HL-60/S4 (cell line): ENCODE data around the gene ELMO1.
"Not testable (repeated sequence)": the region's sequence is repeated elsewhere in the genome, so short reads cannot be mapped to it uniquely, and the experiment has no call there.

Source experiments
- in situ Hi-C: fragments of 300-500 bp; cut with MboI; formaldehyde crosslinking; loops from 2 replicates; pipeline ENCODE4 v1.14.3; 2022; ENCODE audit warnings: low sequenced_read_pairs

Gene ELMO1

DNA sequence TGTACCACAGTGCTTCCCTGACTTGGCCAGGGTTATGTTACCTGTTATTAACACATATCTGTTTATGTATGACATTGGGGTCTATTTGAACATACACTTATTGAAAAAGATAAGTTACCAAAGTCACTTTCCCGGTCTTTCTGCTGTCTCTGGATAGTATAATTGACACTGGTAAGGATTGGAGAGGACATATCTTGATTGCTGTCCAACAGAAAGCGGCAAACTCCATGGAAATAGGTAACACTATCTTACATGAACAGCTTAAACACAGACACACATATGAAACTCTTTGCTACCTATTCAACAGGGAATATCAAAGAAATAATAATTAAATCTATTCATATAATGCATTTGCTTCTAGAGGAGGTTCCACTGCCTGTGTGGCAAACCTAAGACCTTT, 441.9 kb downstream of the ELMO1 start:
- in situ Hi-C loops = no loop called here

DNA sequence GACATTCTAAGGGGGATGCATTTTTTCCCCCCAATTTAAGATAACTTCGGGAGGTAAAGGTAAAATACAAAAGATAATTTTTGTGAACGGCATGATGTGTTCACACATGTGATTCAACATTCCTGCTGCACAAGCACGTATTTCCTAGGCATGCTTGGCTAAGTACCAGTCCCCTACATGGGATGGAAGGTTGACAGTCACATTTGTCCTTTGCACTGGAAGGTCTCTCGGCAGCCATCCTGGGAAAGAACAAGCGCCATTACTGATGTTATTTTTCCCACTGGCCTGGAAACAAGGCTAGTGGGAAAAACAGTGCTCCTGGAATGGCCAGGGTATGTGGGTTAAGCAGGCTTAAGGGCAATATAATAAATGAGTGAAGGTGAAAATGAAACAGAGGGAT, 448.2 kb downstream of the ELMO1 start:
- in situ Hi-C loops = no loop called here

DNA sequence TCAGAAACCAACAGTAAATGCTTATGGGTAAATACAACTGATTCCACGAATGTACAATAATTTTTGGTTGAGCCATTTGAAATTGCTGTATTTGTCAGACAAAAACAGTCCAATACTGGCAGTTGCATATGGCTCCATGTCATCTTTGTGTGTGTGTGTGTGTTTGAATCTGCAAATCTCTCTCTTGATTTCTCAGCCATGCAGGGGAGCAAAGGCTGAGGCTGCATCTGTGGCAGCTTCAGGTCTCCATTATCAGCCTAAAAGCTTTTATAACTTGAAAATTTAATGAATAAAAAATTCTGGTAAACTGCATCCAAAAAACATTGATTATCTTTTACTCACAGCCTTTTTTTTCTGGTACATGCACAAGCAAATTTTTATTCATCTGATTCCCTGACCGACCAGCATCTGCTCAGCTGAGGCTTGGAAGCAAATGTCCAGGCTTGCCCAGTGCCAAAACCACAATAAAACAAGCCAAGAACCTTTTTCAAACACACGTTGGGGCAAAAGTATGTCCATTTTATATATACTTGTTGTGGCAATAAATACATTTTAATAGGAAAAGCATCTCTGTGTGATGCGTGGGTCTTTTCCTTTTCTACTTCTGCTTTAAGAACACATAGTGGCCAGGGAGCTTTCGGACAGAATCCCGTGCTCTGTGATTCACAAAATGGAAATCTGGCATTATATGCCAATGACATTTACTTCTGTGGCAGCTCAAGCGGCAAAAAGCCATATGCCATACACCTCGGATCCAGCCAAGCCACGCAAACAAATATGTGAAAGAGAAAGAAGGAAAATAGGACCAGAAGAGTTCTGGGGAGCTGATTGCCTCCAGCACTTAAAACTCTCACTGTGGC, 448.8 kb downstream of the ELMO1 start:
- in situ Hi-C loops = loop anchor here (25.0 kb wide), 1 partner anchor 187 kb away; no protein-coding TSS in a partner anchor

DNA sequence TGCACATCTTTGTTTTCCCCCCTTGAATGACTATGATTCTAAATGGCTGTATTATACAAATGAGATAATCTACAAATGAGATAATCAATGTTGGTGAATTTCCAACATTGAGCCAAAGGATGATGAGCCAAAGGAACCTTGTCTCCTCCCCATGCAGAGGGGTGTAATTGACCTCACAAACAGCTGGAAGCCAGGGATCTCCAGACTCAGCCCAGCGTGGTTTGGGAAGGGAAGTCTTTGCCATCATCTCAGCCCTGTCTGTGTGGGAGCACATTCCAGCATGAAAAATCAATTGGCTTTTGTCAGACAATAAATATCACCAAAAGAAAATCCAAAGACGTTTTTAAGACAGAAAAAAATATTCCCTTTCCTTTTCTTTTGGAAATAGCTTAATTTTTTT, 452.9 kb downstream of the ELMO1 start:
- in situ Hi-C loops = loop anchor here (25.0 kb wide), 1 partner anchor 192 kb away; no protein-coding TSS in a partner anchor

DNA sequence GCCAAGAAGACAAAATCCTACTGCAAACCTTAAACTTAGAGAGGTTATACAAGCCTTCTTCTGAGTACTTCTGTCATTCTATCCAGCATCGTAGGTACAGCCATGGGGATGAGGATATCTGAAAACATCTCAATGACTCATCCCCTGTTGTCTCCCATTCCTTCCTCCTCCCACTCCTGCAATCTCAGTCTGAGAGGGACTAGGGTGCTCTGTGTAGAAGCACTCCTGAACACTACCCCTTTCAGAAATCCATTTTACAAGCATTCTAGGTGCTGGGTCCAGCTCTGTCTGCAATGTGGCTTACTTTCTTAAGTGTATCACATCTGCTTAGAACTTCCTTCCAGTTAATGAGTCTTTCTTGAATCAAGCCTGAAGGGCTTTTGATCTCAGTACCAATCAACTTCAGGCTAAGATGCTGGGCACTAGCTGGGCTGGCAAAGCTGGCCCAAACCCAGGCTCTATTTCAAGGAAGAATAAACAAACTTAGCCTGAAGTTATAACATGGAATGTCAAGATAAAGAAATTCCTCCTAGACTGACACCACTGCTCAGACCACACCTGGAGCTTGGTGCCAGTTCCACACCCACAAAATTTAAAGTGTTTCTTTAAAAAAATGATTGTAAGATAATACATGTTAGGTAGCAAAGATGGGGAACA, 454.1 kb downstream of the ELMO1 start:
- in situ Hi-C loops = loop anchor here (25.0 kb wide), 1 partner anchor 193 kb away; no protein-coding TSS in a partner anchor

DNA sequence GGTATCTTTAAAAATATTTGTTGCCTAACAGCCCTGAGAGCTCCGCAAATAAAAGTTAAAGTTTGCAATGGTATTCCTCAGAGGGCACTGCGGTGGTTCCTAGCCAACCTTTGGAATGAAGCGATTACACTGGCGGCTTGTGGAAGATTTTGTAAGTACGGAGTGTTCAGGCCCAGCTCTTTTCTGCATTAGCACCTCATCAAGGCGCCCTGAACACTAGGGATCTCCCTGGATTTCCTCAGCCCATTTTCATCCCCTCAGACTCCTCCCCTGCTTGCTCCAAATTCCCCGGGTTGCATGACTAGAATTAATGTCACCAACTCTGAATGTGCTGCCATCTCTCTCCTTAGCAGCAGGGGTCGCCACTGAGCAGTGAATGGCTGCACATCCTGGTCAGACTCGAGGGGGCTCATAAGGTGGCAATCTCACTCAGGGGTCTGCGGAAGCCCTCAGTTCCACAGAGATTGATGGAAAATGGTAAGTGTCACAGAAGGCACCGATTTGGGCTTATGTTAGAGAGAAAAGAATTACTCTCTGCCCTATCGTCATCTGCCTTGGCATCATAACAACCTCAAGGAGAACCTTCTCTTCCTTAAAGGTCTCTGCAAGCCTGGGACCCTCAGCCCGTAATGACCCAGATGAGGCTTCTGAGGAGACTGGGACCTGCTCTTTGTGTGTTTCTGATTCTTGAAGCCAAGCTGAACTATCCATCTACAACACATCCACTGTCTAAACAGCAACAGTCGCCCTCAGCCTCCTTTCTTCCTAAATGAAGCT, 461.5 kb downstream of the ELMO1 start:
- in situ Hi-C loops = loop anchor here (25.0 kb wide), 1 partner anchor 200 kb away; no protein-coding TSS in a partner anchor

DNA sequence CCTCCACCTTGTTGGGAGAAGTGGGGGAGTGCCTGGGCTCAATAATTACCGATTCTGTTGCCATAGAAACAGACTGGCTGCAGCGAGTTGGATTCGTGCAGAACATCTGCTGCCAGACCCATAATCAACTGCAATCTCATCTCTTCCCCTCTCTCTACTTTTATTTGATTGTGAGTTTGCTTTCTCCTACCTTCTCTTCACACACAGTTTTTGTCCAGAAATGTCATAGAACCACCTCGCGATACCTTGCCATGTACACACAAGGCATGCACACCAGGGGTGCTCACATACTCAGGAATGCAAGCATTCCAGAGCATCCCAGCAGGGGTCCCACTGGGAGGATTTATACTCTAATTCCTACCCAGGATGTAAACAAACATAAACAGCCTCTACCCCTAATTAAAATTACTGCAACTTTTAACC, 462.1 kb downstream of the ELMO1 start:
- in situ Hi-C loops = loop anchor here (25.0 kb wide), 1 partner anchor 201 kb away; no protein-coding TSS in a partner anchor

DNA sequence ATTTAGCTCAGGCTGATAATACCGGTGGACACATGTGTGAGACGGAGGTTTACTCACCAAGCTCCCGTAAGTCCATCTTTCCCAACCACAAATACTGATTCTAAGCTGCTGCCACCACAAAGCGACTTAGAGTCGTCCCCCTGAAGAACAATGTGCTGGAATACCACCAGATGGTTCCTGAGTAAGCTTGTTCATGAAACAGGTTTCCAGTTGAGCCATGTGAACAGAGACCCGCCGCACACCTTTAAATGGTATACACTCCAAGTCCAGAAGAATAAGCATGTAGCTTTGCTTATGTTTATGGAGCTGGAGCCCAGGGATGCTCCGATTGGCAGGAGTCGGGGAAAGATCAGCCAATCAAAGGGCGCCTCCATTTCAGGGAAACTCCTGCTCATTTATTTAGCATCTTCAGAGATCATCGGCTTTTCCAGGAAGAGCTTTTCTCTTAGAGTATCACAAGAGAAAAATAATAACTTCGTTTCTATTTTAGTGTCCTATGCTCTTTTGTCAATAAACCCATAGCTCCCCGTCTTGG, 462.7 kb downstream of the ELMO1 start:
- in situ Hi-C loops = loop anchor here (25.0 kb wide), 1 partner anchor 201 kb away; no protein-coding TSS in a partner anchor

DNA sequence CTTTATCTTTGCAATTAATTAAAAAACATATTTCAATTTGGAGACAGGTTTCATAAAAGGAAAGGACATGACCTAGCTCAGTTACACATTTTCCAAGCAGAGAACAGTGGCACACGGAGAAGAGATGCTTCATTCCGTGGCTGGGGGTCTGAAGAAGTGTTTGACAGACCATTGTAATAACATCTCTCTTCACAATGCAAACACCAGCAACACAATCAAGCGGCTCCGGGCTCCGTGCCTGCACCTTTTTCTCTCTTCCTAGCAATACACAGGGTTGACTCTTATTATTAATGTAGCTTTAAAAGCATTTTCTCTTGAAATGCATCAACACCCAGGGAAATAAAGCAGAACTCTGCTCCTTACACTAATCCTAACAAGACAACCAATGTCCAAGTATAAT, 463.3 kb downstream of the ELMO1 start:
- in situ Hi-C loops = loop anchor here (25.0 kb wide), 1 partner anchor 202 kb away; no protein-coding TSS in a partner anchor

DNA sequence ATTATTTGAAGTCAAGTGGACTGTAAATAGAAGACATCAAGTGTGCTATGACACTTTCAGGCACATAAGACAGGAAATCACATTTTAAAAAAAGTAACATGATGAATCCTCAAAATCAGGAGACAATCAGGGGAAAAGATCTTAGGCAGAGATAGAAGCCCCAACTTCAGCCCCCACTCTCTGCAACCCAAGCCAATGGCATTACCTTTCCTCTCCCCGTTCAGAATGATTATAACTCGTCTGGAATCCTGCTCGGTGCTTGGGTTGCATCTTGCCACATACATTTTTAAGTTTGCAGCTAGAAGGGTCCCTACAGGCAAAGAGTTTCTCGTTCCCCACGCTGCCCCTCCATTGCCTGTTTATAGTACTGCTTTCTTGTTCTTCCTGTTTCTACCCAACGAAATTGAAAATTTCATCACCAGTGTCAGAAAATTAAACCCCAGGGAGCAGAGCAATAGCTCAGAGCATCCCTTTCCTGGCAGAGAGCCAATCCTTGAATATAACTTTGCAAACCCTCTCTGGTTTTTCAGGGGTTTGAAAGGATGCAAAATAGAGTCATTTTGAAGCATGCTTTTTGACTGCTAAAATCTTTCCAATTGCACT, 463.9 kb downstream of the ELMO1 start:
- in situ Hi-C loops = loop anchor here (25.0 kb wide), 1 partner anchor 202 kb away; no protein-coding TSS in a partner anchor

DNA sequence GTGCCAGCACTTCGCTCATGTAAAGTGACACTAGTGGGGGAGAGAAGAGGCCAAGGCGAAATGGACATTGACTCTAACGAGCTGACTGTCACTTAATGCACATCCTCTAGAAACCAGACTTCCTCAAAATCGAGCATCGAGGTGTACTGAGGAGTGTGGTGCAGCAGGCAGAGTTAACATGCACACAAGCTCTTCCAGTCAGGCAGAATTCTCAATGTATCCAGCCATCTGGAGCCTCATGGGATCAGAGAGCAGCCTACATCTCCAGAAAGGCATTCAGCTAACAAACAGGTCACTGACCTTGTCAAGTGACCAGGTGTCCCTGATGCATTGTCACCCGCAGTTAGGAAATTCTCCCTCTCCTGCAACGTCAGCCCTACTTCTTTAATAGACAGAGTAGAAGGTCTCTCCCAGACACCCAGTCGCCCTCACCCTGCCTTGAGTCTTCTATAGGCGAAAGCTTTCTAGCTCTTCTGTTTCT, 464.6 kb downstream of the ELMO1 start:
- in situ Hi-C loops = loop anchor here (25.0 kb wide), 1 partner anchor 203 kb away; no protein-coding TSS in a partner anchor

DNA sequence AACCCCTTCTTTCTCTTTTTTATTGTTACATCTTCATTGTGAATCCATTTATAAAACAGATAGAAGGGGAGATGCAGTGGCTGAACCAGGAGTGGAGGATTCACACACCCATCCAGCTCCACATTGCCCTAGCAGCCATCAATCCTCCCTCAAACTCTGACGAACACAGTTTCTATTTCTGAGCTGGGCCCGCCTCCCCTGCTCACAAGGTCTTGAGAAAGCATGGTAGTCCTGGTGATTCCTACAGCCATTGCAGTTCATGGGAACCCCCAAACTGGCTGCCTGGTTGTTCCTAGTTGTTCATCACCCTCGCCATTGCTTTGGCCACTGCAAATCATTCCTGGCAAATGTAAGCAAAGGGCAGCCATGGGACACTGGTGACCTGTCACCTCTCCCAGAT, 465.9 kb downstream of the ELMO1 start:
- in situ Hi-C loops = loop anchor here (25.0 kb wide), 1 partner anchor 205 kb away; no protein-coding TSS in a partner anchor

DNA sequence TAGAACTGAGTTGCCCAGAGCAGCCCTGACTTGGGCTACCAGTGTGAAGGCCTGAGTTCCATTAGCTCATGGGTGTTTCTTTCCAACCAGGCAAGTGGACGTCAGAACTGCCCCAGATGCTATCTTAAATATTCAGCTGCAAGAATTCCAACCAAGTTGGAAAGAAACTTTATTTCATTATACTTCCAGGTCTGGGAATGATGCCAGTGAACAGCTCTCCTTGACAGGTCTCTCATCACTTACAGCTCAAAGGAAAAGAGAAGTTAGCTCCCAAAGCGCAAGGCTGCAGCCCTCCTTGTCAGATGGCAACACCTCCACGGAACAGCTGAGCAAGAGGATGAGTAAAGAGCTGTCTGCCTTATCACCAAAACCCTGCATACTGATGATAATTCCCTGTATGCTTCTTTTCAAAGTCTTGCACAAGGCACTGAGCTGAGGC, 468.8 kb downstream of the ELMO1 start:
- in situ Hi-C loops = loop anchor here (25.0 kb wide), 1 partner anchor 207 kb away; no protein-coding TSS in a partner anchor

DNA sequence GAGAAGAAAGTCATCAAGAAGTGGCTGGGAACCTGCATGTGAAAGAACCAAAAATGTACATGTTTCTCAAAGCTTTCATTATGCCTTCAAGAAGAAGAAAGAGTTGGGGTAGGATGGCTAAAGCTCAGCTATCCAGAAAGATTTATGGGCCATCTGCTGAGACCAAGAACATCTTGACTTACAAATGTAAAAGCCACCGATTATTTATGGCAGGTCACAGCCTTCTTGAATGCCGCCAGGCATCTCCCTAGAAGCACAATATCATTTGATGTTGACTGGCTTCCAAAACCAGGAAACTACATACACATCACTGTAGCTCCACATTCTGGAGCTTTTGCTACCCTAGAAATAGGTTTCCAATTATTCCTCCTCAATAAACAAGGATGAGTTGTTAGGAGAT, 470.2 kb downstream of the ELMO1 start:
- in situ Hi-C loops = loop anchor here (25.0 kb wide), 1 partner anchor 209 kb away; no protein-coding TSS in a partner anchor

DNA sequence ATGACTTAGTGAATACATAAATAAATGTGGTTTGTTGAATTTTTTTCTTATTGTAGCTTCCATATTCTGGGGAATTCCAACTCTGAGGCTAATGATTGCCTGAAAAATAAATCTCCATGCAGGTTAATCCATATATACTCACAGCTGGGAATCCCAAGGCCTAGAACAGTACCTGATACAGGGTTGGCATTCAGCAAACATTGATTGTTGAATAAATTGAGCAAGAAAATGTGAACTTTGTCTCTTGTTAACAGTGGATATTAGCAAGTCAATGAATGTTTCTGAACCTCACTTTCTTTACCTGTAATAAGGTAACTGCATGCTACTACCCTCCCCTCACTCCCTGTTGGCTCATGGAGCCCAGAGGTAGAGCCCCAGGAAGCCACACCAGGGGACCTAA, 470.8 kb downstream of the ELMO1 start:
- in situ Hi-C loops = loop anchor here (25.0 kb wide), 1 partner anchor 209 kb away; no protein-coding TSS in a partner anchor

DNA sequence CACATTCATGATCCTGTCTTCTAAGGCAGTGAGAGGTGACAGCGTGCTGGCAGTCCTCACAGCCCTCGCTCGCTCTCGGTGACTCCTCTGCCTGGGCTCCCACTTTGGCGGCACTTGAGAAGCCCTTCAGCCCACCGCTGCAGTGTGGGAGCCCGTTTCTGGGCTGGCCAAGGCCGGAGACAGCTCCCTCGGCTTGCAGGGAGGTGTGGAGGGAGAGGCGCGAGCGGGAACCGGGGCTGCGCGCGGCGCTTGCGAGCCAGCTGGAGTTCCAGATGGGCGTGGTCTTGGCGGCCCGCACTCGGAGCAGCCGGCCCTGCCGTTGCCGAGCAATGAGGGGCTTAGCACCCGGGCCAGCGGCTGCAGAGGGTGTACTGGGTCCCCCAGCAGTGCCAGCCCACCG, 475.1 kb downstream of the ELMO1 start:
- in situ Hi-C loops = not testable (repeated sequence)

DNA sequence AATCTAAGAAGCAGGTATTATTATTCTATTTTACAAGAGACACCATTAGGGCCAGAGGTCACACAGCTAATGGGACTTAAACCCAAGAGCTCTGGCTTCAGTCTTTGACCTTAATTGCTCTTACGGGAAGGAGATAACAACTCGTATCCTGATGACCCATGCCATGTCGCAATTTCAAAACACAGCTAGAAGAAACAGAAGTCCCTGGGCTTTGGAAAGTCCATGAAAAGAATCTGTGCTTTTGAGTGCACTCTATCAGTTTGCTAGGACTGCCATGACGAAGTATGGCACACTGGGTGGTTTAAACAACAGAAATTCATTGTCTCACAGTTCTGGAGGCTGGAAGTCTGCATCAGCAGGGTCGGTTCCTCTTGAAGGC, 476.5 kb downstream of the ELMO1 start:
- in situ Hi-C loops = no loop called here

DNA sequence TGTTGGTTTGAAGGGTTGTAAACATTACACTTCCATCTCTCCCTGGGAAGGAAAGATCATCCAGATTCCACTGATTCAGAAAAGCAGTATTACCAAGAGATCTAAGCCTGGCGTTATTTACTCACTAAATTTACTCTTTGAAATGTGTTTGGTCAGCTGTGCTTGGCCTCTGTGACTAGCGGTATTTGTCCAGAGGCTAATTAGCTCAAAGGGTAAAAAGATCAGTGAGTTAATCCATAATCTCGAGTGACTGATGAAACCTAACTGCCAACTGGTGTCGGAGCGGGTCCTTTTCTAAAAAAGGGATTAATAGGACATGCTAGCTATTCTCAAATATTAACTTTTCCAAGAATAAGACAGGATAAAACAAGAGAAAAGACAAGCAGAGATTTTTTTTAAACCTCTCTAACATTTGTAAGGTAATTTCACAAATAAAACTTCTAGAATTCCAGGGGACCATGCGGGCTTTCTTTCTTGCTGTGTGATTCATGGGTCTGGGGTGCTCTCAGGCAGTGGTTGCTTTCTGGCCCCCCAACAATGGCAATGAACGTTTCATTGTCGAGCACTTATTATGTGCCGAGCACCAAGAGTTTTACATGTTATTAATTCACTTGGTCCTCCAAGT, 477.0 kb downstream of the ELMO1 start:
- in situ Hi-C loops = no loop called here
